Measurements from ENCODE around the gene SUGCT. TPM values are rescaled to one million over a fixed set of nuclear protein-coding genes. Genes with fewer than 3 reads are reported as not detected.

SUGCT gene
- total RNA-seq, 2 donors from 2014 or later = 0.74 to 1.3 TPM

DNA sequence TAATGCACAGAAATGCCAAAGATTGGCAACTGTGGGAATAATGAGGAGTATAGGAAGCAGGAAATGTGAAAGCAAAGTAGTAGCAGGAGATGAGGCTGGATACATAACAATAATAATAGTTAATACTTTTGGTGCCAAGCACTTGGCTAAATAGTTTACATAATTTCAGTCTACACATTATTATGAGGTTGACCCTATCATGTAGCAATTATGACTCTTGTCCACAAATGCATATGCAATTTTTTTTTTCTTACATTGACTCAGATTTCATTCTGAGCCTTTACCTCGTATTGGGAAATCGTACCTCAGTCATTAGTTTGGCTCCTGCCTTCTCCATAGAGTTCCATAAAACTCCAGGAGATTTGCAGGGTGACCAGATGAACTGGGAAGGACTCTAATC is 219.9 kb downstream of the SUGCT start:
- Mint-ChIP-seq H3K36me3 (no peaks in the 10 kb centered on the region), H3K9me3 (peaks cover 4% of the 10 kb centered on the region), H3K27ac (no peak overlapping the region), H3K4me3 (no peak overlapping the region), H3K4me1 (ENCODE audit: low read depth in 2 of 2) (no peaks in the 10 kb centered on the region), H3K27me3 (peaks cover 0 to 2% of the 10 kb centered on the region in 2 donors)
- ATAC-seq = no peak
- no peak for DNase-seq (ENCODE audit: low spot score)

DNA sequence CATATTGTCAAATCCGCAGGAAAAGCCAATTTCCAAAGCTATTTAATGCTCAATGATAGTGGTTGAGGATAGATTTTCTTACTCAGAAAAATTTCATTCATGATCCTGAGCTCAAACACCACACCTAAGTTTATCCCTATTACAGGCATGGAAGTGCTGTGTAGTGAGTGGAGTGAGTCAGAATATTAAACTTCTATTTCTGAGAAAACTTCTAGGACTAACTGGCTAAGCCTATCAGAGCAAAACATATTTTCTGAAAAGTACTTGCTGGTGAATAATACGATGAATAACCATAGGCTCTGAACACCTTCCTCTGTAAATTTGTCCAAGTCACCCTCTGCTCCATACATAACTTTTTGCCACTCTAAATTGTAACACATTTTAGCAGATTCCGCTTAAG is 221.5 kb downstream of the SUGCT start:
- H3K4me1 Mint-ChIP-seq (ENCODE audit: low read depth in 2 of 2) = no peaks in the 10 kb centered on the region
- H3K36me3 Mint-ChIP-seq = no peaks in the 10 kb centered on the region
- no peak for DNase-seq (ENCODE audit: low spot score)
- peaks cover 0 to 2% of the 10 kb centered on the region in 2 donors for H3K27me3 Mint-ChIP-seq
- no peak overlapping the region for H3K4me3 Mint-ChIP-seq
- H3K9me3 Mint-ChIP-seq = peaks cover 4% of the 10 kb centered on the region
- no peak for ATAC-seq
- no peak overlapping the region for H3K27ac Mint-ChIP-seq

DNA sequence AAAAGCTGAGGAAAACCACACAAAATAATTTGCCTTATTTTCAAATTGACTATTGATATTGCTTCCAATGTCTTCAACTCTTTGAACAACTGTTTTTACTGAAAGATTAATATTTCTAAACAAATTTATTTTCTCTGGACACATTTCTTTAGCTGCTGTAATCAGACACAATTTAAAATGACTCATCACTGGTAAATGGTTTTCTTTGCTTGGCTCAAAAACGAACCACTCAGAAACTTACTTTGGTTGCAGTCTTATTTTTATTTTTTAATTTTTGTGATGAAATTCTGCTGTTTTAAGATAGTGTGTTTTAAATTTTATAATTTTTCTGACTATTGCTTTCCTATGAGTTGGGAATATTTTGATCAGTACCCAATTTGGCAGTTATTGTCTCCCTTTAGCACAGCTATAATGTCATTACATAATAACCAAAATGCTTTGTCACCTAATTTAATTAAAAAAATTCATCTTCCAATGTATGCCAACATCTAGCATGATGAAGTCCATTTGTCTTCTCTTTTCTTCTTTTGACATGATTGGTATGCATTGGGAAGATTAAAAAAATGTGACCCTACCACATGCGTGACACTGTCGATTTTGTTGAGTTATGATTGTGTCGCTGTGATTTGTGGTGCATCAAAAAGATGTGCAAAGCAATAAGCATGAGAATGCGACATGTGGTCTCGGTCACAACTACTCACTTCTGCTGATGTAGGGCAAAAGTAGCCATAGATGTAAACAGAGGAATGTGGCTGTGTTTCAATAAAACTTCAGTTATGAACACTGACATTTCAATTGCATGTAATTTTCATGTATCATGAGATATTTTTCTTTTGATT is 222.3 kb downstream of the SUGCT start:
- Mint-ChIP-seq H3K4me3 (no peak overlapping the region), H3K9me3 (peaks cover 4% of the 10 kb centered on the region), H3K27me3 (peaks cover 0 to 2% of the 10 kb centered on the region in 2 donors), H3K27ac (no peak overlapping the region), H3K36me3 (no peaks in the 10 kb centered on the region), H3K4me1 (ENCODE audit: low read depth in 2 of 2) (no peaks in the 10 kb centered on the region)
- no peak for ATAC-seq
- no peak for DNase-seq (ENCODE audit: low spot score)

- Mint-ChIP-seq H3K36me3 (no peaks in the 10 kb centered on the region), H3K27ac (no peak overlapping the region), H3K9me3 (peaks cover 7% of the 10 kb centered on the region), H3K27me3 (no peaks in the 10 kb centered on the region), H3K4me1 (ENCODE audit: low read depth in 2 of 2) (no peaks in the 10 kb centered on the region), H3K4me3 (no peak overlapping the region)
- no peak for DNase-seq (ENCODE audit: low spot score)
- no peak for ATAC-seq
Observed at GRCh38 chr7:40369641-40370277, 235.0 kb downstream of the SUGCT start.

GRCh38 chr7:40371806-40372440 is 237.1 kb downstream of the SUGCT start:
- Mint-ChIP-seq H3K36me3 (no peaks in the 10 kb centered on the region), H3K27ac (no peak overlapping the region), H3K4me1 (ENCODE audit: low read depth in 2 of 2) (no peaks in the 10 kb centered on the region), H3K27me3 (no peaks in the 10 kb centered on the region), H3K4me3 (no peak overlapping the region), H3K9me3 (peaks cover 7% of the 10 kb centered on the region)
- no peak for DNase-seq (ENCODE audit: low spot score)
- ATAC-seq = no peak

DNA sequence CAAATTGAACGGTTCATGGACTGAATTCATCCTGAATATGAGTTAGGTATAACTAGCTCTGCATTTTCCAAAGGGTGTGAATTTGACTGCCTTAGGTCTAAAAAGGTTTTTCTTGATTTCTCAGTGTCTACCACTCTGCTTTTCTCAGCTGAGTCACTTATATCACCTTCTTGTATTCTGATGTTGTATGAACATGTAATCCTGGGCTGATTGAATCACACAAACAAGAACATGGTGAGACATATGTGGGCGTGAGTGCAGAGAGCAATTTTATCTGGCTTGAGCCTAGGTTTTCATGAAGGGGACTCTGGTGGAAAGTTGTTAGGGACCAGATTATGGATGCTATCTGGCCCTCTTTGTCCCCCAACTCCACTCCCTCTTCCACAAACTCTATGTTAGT is 239.8 kb downstream of the SUGCT start:
- DNase-seq (ENCODE audit: low spot score) = no peak
- Mint-ChIP-seq H3K36me3 (no peaks in the 10 kb centered on the region), H3K4me1 (ENCODE audit: low read depth in 2 of 2) (no peaks in the 10 kb centered on the region), H3K27ac (no peak overlapping the region), H3K27me3 (peaks cover 0 to 3% of the 10 kb centered on the region in 2 donors), H3K4me3 (no peak overlapping the region), H3K9me3 (peaks cover 9% of the 10 kb centered on the region)
- ATAC-seq = no peak

GRCh38 chr7:40380111-40380510 is 245.3 kb downstream of the SUGCT start:
- no peaks in the 10 kb centered on the region for H3K36me3 Mint-ChIP-seq
- H3K4me3 Mint-ChIP-seq = no peak overlapping the region
- peaks cover 11% of the 10 kb centered on the region for H3K9me3 Mint-ChIP-seq
- H3K27me3 Mint-ChIP-seq = peaks cover 0 to 6% of the 10 kb centered on the region in 2 donors
- no peaks in the 10 kb centered on the region for H3K4me1 Mint-ChIP-seq (ENCODE audit: low read depth in 2 of 2)
- DNase-seq (ENCODE audit: low spot score) = no peak
- no peak overlapping the region for H3K27ac Mint-ChIP-seq
- no peak for ATAC-seq

DNA sequence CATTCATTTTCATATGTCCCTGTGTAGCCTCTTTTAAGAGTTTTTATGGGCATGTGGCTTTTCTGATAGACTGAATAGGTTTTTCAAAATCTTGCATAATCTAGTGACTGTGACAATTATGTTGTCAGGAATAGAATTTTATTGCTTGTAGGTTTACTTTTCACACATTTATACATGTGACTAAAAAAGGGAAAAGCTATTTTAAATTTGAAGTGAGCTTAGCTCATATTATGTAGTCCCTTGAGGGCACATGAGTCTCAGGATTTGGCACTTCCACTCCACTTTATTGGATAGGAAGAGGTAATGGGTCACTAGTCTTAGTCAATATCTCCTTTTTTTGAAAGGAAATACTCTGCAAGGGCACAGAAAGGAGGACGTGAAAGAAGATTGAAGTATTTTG is 247.3 kb downstream of the SUGCT start:
- no peak overlapping the region for H3K4me3 Mint-ChIP-seq
- H3K27me3 Mint-ChIP-seq = peaks cover 0 to 6% of the 10 kb centered on the region in 2 donors
- H3K9me3 Mint-ChIP-seq = peaks cover 11% of the 10 kb centered on the region
- DNase-seq (ENCODE audit: low spot score) = no peak
- no peak for ATAC-seq
- no peaks in the 10 kb centered on the region for H3K36me3 Mint-ChIP-seq
- H3K27ac Mint-ChIP-seq = no peak overlapping the region
- H3K4me1 Mint-ChIP-seq (ENCODE audit: low read depth in 2 of 2) = no peaks in the 10 kb centered on the region

DNA sequence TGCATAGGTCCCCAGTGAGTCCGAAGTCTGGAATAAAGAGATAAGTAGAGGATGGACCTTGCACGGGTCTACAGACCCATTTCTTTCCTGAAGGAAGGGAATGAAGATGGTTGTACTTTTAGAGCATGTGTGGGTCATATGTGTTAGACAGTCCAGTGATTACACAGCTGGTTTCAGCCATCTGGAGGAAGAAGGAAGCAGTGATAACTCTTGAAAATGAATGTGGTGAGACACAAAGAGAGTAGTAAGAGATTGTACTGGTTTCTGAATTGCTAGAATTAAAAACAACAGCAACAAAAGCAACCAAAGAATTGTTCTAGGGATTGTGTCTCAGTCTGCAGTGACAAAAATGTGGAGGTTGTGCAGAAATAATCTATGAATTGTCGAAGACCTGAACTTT is 258.9 kb downstream of the SUGCT start:
- Mint-ChIP-seq H3K36me3 (no peaks in the 10 kb centered on the region), H3K27ac (no peak overlapping the region), H3K4me3 (no peak overlapping the region), H3K4me1 (ENCODE audit: low read depth in 2 of 2) (no peaks in the 10 kb centered on the region), H3K9me3 (no peaks in the 10 kb centered on the region), H3K27me3 (no peaks in the 10 kb centered on the region)
- DNase-seq (ENCODE audit: low spot score) (no peak), ATAC-seq (no peak)

DNA sequence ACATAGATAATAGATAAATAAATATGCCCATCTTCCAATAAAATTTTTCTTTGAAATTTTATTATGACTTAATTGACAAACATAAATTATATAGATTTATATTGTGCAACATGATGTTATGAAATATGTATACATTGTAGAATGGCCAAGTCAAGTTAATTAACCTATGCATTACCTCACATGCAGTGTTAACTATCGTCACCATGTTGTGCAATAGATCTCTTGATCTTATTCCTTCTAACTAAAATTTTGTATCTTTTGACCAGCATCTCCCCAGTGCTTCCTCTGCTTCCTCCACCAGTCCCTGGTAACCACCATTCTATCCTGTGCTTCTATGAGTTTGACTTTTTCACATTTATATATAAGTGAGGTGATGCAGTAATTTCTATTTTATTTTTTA is 259.6 kb downstream of the SUGCT start:
- DNase-seq (ENCODE audit: low spot score) (no peak), ATAC-seq (no peak)
- H3K4me1 Mint-ChIP-seq (ENCODE audit: low read depth in 2 of 2) = no peaks in the 10 kb centered on the region
- no peaks in the 10 kb centered on the region for H3K27me3 Mint-ChIP-seq
- H3K9me3 Mint-ChIP-seq = no peaks in the 10 kb centered on the region
- H3K27ac Mint-ChIP-seq = no peak overlapping the region
- H3K36me3 Mint-ChIP-seq = no peaks in the 10 kb centered on the region
- no peak overlapping the region for H3K4me3 Mint-ChIP-seq

- Mint-ChIP-seq H3K4me3 (no peak overlapping the region), H3K36me3 (no peaks in the 10 kb centered on the region), H3K9me3 (peaks cover 9% of the 10 kb centered on the region), H3K4me1 (ENCODE audit: low read depth in 2 of 2) (no peaks in the 10 kb centered on the region), H3K27ac (no peak overlapping the region), H3K27me3 (peaks cover 0 to 3% of the 10 kb centered on the region in 2 donors)
- no peak for ATAC-seq
- DNase-seq (ENCODE audit: low spot score) = no peak
Observed at GRCh38 chr7:40400525-40400924, 265.7 kb downstream of the SUGCT start.

- H3K4me1 Mint-ChIP-seq (ENCODE audit: low read depth in 2 of 2) = no peaks in the 10 kb centered on the region
- H3K9me3 Mint-ChIP-seq = peaks cover 9% of the 10 kb centered on the region
- DNase-seq (ENCODE audit: low spot score) = no peak
- no peaks in the 10 kb centered on the region for H3K36me3 Mint-ChIP-seq
- H3K27ac Mint-ChIP-seq = no peak overlapping the region
- ATAC-seq = no peak
- H3K27me3 Mint-ChIP-seq = peaks cover 0 to 3% of the 10 kb centered on the region in 2 donors
- H3K4me3 Mint-ChIP-seq = no peak overlapping the region
Observed at GRCh38 chr7:40401406-40401805, 266.6 kb downstream of the SUGCT start.

GRCh38 chr7:40402661-40403060 is 267.9 kb downstream of the SUGCT start:
- no peak for ATAC-seq

More at GRCh38 chr7:40402661-40403060, 267.9 kb downstream of the SUGCT start:
- DNase-seq (ENCODE audit: low spot score) = no peak
- H3K27me3 Mint-ChIP-seq = peaks cover 0 to 3% of the 10 kb centered on the region in 2 donors
- peaks cover 9% of the 10 kb centered on the region for H3K9me3 Mint-ChIP-seq
- H3K27ac Mint-ChIP-seq = no peak overlapping the region
- no peaks in the 10 kb centered on the region for H3K4me1 Mint-ChIP-seq (ENCODE audit: low read depth in 2 of 2)
- H3K36me3 Mint-ChIP-seq = no peaks in the 10 kb centered on the region
- H3K4me3 Mint-ChIP-seq = no peak overlapping the region

Data from natural killer cell treated with Interleukin-12 subunit alpha and Interleukin-12 subunit beta and Interleukin-15 and Interleukin-18, amount 100 ng/mL, for 72 hours (primary cell).